HS-5 (cell line): ENCODE results near the gene MRPL22.
"Not testable (repeated sequence)": the region's sequence is repeated elsewhere in the genome, so short reads cannot be mapped to it uniquely, and the experiment has no call there.

ENCODE experiments used
- DNase-seq: peaks from one replicate; pipeline ENCODE4 v3.0.0-alpha.2; 2012; ENCODE audit warnings: low read depth

Gene MRPL22

GRCh38 chr5:154997746-154998145 lies 56.9 kb downstream of the MRPL22 start:
- peak; percentile 37 for DNase-seq

- no peak for DNase-seq
Observed at GRCh38 chr5:154999865-155000264, 59.0 kb downstream of the MRPL22 start.

- DNase-seq, result no peak
Observed at GRCh38 chr5:155001523-155001922, 60.6 kb downstream of the MRPL22 start.

- not testable (repeated sequence) for DNase-seq
Observed at GRCh38 chr5:155002722-155003121, 61.8 kb downstream of the MRPL22 start.

GRCh38 chr5:155004138-155004744 lies 63.4 kb downstream of the MRPL22 start:
- no peak for DNase-seq

GRCh38 chr5:155006265-155006664 lies 65.4 kb downstream of the MRPL22 start:
- DNase-seq, result not testable (repeated sequence)

- no peak for DNase-seq
Observed at GRCh38 chr5:155008669-155009068, 67.8 kb downstream of the MRPL22 start.

GRCh38 chr5:155010881-155011280 lies 70.0 kb downstream of the MRPL22 start:
- no peak for DNase-seq

GRCh38 chr5:155013526-155013925 lies 72.7 kb downstream of the MRPL22 start, which contains the start of gene KIF4B:
Gene KIF4B (plus strand): TSS chr5:155013755. CDS start chr5:155013860, 105 bp downstream.
- no peak for DNase-seq

GRCh38 chr5:155015239-155015638 lies 74.4 kb downstream of the MRPL22 start:
- DNase-seq, result no peak

GRCh38 chr5:155017610-155018009 lies 76.7 kb downstream of the MRPL22 start:
- no peak for DNase-seq
